ENCODE measurements around the gene YPEL5.

- peak in 1 of 2 donors; percentile 38 for TF ChIP-seq CTCF (conservative IDR thresholded peaks at IDR 0.05 in 1 of 2, IDR thresholded peaks at IDR 0.05 in 1 of 2; ENCODE audit: low read depth in 1 of 2, low read length in 2 of 2)
- no peak for TF ChIP-seq EZH2 (IDR thresholded peaks at IDR 0.05; ENCODE audit: low read length, missing control alignments)
Observed at GRCh38 chr2:30147715-30148610, 1.2 kb downstream of the YPEL5 start.

All from fibroblast of lung (primary cell).